Panc1 (cell line): ENCODE results near the gene GSTT2. TPM values are rescaled to one million over a fixed set of nuclear protein-coding genes. Genes with fewer than 3 reads are reported as not detected.
A peak's percentile ranks its signal among the peaks of the same experiment; 100 is the strongest.
"Not testable (repeated sequence)": the region's sequence is repeated elsewhere in the genome, so short reads cannot be mapped to it uniquely, and the experiment has no call there.

Experiments used
- ATAC-seq: fragments of 200-7000 bp; cut with Tn5 transposase; 2 replicates; pipeline ENCODE4 v1.9.1; 2020; ENCODE audit warnings: mild to moderate bottlenecking, moderate library complexity
- BruUV-seq: library from RNA; stranded (reverse); fragments of 400-500 nt; replicated peaks from 2 replicates; lab custom pipeline; 2021; lab: Mats Ljungman, UMichigan
- CTCF ChIA-PET: fragments of 300-600 bp; sonication (Branson Sonifier 250); formaldehyde crosslinking; loops from one replicate; lab custom pipeline; 2022; ENCODE audit warnings: antibody characterized with exemption; lab: Charles Lee
- POLR2A ChIA-PET: fragments of 300-600 bp; sonication (Branson Sonifier 250); formaldehyde crosslinking; loops from one replicate; lab custom pipeline; 2022; ENCODE audit warnings: antibody characterized with exemption; lab: Charles Lee
- DNase-seq: peaks from one replicate; pipeline ENCODE4 v3.0.0-alpha.2; 2010; ENCODE audit warnings: low read depth, low spot score
- H3K27ac ChIP-seq: 2 replicates; pipeline ENCODE4 v1.5.1; 2011; ENCODE audit warnings: mild to moderate bottlenecking, low read length, inconsistent platforms
- H3K27me3 ChIP-seq: fragments of 200-500 bp; sonication (Bioruptor generic); 2 replicates; pipeline ENCODE4 v1.6.0; 2014; ENCODE audit warnings: low read length, inconsistent platforms; ENCODE audit not compliant: control insufficient read depth, insufficient read depth
- H3K36me3 ChIP-seq: fragments of 200-500 bp; sonication (Bioruptor generic); 2 replicates; pipeline ENCODE4 v1.5.1; 2014; ENCODE audit warnings: inconsistent platforms, mild to moderate bottlenecking, low read length, moderate library complexity; ENCODE audit not compliant: control insufficient read depth, insufficient read depth
- H3K4me1 ChIP-seq: 2 replicates; pipeline ENCODE4 v1.5.1; 2011; ENCODE audit warnings: inconsistent platforms, mild to moderate bottlenecking, low read length, moderate library complexity; ENCODE audit not compliant: control insufficient read depth, insufficient read depth
- H3K4me3 ChIP-seq, 2 experiments: 2 replicates each; pipeline ENCODE4 v1.5.1; 2011 to 2012; ENCODE audit warnings: low read depth in 2 of 2, low read length in 2 of 2, mild to moderate bottlenecking in 2 of 2, inconsistent platforms in 1 of 2, moderate library complexity in 1 of 2
- H3K9me3 ChIP-seq: fragments of 200-500 bp; sonication (Bioruptor generic); 2 replicates; pipeline ENCODE4 v1.5.1; 2014; ENCODE audit warnings: low read depth, mild to moderate bottlenecking, inconsistent platforms, low read length, moderate library complexity; ENCODE audit not compliant: control insufficient read depth, insufficient read depth
- CTCF ChIP-seq: fragments of 450-650 bp; IDR thresholded peaks from 2 replicates; pipeline ENCODE4 v1.5.1; 2017; ENCODE audit warnings: mild to moderate bottlenecking
- SIN3A ChIP-seq: IDR thresholded peaks from 2 replicates; pipeline ENCODE4 v1.6.1; 2012; ENCODE audit warnings: low read depth, mild to moderate bottlenecking, low read length, moderate library complexity, borderline replicate concordance; ENCODE audit not compliant: insufficient read depth
- in situ Hi-C: cut with HindIII; loops from 2 replicates; pipeline ENCODE4 v1.10.0; 2016; ENCODE audit warnings: low sequenced_read_pairs, low pct_unique_long_range_greater_than_20kb
- intact Hi-C: fragments of 100-400 bp; cut with micrococcal nuclease; formaldehyde crosslinking; loops from one replicate; pipeline ENCODE4 v1.10.0; 2022; ENCODE audit not compliant: unreplicated experiment
- total RNA-seq: library from RNA; stranded (reverse); gene quantifications from one replicate; pipeline ENCODE4 v1.2.1, GENCODE V29; 2021; ENCODE audit not compliant: unreplicated experiment

Gene GSTT2
- total RNA-seq, 1 experiment from 2014 or later: 0.26 TPM

DNA sequence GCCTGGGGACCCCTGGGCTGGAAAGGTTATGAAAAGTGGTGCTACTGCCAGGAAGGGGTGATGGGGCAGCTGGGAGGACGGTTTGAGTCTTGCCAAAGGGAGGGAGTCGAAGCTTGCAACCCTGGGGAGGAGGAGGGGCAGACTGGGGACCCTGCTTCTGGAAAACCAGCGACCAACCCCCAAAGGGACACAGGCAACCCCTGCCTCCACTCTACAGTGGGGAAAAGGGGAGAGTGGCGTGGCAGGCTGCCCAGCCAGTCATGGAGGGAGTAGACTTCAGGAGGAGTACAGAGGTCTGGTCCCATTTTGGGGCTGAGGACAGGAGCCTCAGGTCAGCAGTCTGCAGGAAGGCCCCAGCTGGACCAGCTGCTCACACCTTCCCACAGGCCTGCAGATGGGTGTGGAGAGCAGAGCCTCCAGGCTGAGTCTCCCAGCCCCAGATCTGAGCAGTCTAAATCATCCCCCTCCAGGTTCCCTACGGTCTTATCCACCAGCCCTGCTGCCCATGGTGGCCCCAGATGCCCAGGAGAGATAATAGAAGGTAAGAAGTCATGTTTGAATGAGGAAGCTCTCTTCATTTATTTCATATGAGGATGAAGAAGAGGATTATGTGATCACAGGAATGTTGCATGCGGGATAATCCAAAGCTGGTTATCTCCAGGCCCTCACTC lies 9.0 kb upstream of the GSTT2 start:
- no peak for DNase-seq
- H3K36me3 ChIP-seq: no peaks in the 10 kb centered on the region
- TF ChIP-seq CTCF (no peak), SIN3A (no peak)
- no peak for ATAC-seq
- in situ Hi-C loops: no loop called here
- CTCF ChIA-PET: interaction anchor here (0.6 to 1.2 kb wide), 2 partner anchors 41 to 77 kb away, joined by 3 read pairs; partner anchors contain the start of gene MIF
- POLR2A ChIA-PET: interaction anchor here (0.5 kb wide), 1 partner anchor 91 kb away, joined by 7 read pairs; no protein-coding TSS in a partner anchor
- no peak overlapping the region for H3K27ac ChIP-seq
- no peaks in the 10 kb centered on the region for H3K4me1 ChIP-seq
- no peak overlapping the region for H3K4me3 ChIP-seq
- intact Hi-C loops: no loop called here
- no peaks in the 10 kb centered on the region for H3K9me3 ChIP-seq
- BruUV-seq: no TSS peak
- no peaks in the 10 kb centered on the region for H3K27me3 ChIP-seq

DNA sequence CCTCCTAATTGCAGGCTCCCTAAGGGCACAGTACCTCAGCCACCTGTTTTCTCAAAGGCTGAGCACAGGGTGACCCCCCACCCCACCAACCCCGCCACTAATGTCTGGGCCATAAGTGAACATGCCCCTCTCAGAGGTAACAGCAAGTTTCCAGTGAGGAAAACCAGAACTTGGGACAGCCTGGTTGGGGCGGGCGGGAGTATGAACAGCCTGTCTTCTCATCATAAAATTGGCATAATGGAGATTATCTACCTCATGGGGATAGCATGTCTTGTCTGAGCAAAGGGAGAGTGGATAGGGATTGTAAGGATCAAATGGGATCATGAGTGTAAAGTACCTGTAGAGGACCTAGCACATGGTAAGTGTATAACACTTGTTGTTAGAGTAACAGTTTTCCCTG lies 8.0 kb upstream of the GSTT2 start:
- POLR2A ChIA-PET: interaction anchor here (0.5 kb wide), 1 partner anchor 90 kb away, joined by 7 read pairs; no protein-coding TSS in a partner anchor
- H3K27me3 ChIP-seq, ATAC-seq, CTCF ChIA-PET, BruUV-seq, H3K4me3 ChIP-seq, H3K27ac ChIP-seq, H3K36me3 ChIP-seq, intact Hi-C loops, H3K4me1 ChIP-seq, DNase-seq, in situ Hi-C loops, H3K9me3 ChIP-seq: not testable (repeated sequence)

DNA sequence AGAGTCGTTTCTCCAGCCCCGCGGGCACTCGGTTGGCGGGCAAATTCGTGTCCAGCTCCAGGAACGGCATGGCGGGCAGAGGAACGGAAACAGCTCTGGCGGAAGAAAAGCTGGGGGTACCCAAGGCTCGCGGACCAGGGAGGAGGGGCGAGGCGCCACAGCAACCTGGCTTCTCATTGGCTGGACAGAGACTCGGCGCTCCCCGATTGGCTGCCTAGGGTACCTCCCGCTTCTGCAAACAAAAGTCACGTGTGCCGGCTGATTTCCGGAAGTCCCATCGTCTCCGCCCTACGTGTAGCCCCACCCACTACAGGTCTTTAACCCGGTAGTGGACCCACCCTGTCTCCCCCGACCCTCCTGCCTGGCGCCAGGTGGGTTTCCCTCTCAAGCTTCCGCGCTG lies 5.6 kb upstream of the GSTT2 start, which contains the start of gene DDT:
DDT (minus strand) TSS at position 97 of the 400 bp plus-strand sequence; CDS start at position 70, 27 bp downstream.
- not testable (repeated sequence) for DNase-seq

DNA sequence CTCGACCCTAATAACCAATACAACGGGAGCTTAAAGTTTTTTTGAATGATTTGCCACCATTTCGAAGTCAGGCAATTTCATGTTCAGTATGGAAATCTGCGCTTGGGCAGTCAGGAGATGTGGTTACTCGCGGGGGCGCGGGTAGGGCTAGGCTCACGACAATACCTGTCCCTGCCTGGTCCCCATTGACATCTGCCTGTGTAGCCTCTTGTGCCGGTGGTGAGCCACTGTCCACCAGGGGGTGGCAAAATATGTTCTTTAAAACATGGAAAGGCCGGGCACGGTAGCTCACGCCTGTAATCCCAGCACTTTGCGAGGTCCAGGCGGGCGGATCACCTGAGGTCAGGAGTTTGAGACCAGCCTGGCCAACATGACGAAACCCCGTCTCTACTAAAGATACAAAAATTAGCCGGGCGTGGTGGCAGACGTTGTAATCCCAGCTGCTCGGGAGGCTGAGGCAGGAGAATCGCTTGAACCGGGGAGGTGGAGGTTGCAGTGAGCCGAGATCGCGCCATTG lies 5.0 kb upstream of the GSTT2 start:
- H3K27ac ChIP-seq, in situ Hi-C loops, H3K4me1 ChIP-seq, intact Hi-C loops, H3K27me3 ChIP-seq, H3K9me3 ChIP-seq, POLR2A ChIA-PET, H3K36me3 ChIP-seq, CTCF ChIA-PET, DNase-seq, H3K4me3 ChIP-seq, BruUV-seq: not testable (repeated sequence)
- peak; percentile 79 for ATAC-seq

More for the DNA sequence above, 5.6 kb upstream of the GSTT2 start, which contains the start of gene DDT:
- CTCF ChIA-PET, H3K27me3 ChIP-seq, H3K4me1 ChIP-seq, H3K4me3 ChIP-seq, H3K36me3 ChIP-seq, BruUV-seq, in situ Hi-C loops, H3K27ac ChIP-seq, intact Hi-C loops, POLR2A ChIA-PET, H3K9me3 ChIP-seq: not testable (repeated sequence)
- peak; percentile 97 for ATAC-seq

- H3K4me3 ChIP-seq, H3K4me1 ChIP-seq, H3K27ac ChIP-seq, DNase-seq, H3K36me3 ChIP-seq, H3K27me3 ChIP-seq, CTCF ChIA-PET, ATAC-seq, in situ Hi-C loops, H3K9me3 ChIP-seq, intact Hi-C loops, POLR2A ChIA-PET, BruUV-seq: not testable (repeated sequence)
Measured at GRCh38 chr22:23977304-23977703, 2.6 kb upstream of the GSTT2 start.

DNA sequence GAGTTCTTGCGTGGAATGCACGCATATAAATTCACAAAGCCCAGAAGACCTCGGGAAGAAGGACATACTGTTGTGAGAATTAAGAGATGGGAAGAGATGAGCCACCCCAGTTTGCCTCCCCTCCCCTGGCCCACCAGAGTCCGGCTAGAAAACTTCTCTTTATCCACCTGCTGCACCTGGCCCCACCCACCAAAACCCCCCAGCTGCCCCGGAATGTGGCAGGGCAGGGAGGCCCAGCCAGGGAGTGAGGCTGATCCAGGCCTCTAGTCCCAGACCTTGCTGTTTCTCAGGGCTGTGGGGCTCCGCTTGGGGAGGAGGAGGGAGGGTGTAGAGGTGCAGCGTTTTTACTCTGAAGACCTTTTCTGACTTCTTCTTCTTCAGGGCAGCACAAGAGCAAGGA lies 633 bp downstream of the GSTT2 start:
- intact Hi-C loops, H3K36me3 ChIP-seq, H3K4me1 ChIP-seq, H3K27me3 ChIP-seq, BruUV-seq, H3K4me3 ChIP-seq, CTCF ChIA-PET, H3K9me3 ChIP-seq, DNase-seq, H3K27ac ChIP-seq, ATAC-seq, in situ Hi-C loops, POLR2A ChIA-PET: not testable (repeated sequence)
